Tibial nerve (tissue), 3 donors: Measurements from ENCODE around the gene MAGI2.

Source experiments
- CTCF ChIP-seq, 5 experiments: fragments of 200-600 bp in 3 of 5; fragments of 450-650 bp in 2 of 5; sonication (generic) in 3 of 5; IDR thresholded peaks; one replicate each; pipeline ENCODE4 v1.5.1; 2016 to 2019; ENCODE audit warnings: antibody characterized with exemption in 5 of 5, mild to moderate bottlenecking in 3 of 5, moderate library complexity in 2 of 5
- POLR2A ChIP-seq, 2 donors: fragments of 450-650 bp; IDR thresholded peaks; one replicate each; pipeline ENCODE4 v1.6.1; 2017; ENCODE audit warnings: antibody characterized with exemption in 2 of 2, mild to moderate bottlenecking in 2 of 2, moderate library complexity in 2 of 2

DNA sequence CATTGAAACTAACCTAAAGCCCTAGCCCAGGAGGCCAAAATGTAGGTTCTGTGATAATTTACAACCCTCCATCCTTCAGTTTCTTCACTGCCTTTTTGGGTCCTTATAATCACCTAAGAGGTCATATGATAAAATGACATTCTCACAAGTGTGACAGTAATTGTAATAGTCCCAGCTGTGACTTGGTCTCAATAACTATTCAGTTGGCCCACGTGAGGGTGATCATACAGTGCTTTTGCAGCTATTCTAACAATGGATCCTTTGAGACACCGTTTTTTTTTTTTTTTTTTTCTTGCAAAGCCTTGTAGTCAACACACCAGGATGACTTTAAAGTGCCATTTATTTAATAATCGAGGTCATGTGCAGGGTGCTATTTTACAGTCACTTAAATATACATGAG lies 894.9 kb downstream of the MAGI2 start:
- TF ChIP-seq CTCF (IDR thresholded peaks at IDR 0.05) = no peak
- TF ChIP-seq POLR2A (IDR thresholded peaks at IDR 0.05) = no peak
